H9 (cell line): Measurements from ENCODE around the gene TET2. TPM values are rescaled to one million over a fixed set of nuclear protein-coding genes. Genes with fewer than 3 reads are reported as not detected.
A peak's percentile ranks its signal among the peaks of the same experiment; 100 is the strongest.

ENCODE experiments used
- DNase-seq: peaks from one replicate; pipeline ENCODE4 v3.0.0-alpha.2; 2017
- H2AFZ ChIP-seq: one replicate; pipeline ENCODE4 v1.6.1; 2013; ENCODE audit warnings: mild to moderate bottlenecking, low read length, control low read depth, moderate library complexity
- H2AK5ac ChIP-seq: 2 replicates; pipeline ENCODE4 v1.6.1; 2013; ENCODE audit warnings: low read length, control low read depth, mixed read lengths; ENCODE audit not compliant: insufficient read length
- H2BK120ac ChIP-seq: one replicate; pipeline ENCODE4 v1.6.1; 2013; ENCODE audit warnings: low read depth, mild to moderate bottlenecking, low read length, control low read depth, inconsistent platforms; ENCODE audit not compliant: poor library complexity, severe bottlenecking
- H2BK12ac ChIP-seq: 2 replicates; pipeline ENCODE4 v1.6.1; 2013; ENCODE audit warnings: low read length, control low read depth, mixed read lengths, low read depth; ENCODE audit not compliant: insufficient read length
- H2BK15ac ChIP-seq: 2 replicates; pipeline ENCODE4 v1.6.1; 2013; ENCODE audit warnings: low read depth, low read length, control low read depth
- H2BK20ac ChIP-seq: one replicate; pipeline ENCODE4 v1.6.1; 2013; ENCODE audit warnings: low read depth, mild to moderate bottlenecking, low read length, control low read depth, inconsistent platforms; ENCODE audit not compliant: poor library complexity, severe bottlenecking
- H2BK5ac ChIP-seq: 2 replicates; pipeline ENCODE4 v1.6.1; 2013; ENCODE audit warnings: low read length, control low read depth, mixed read lengths; ENCODE audit not compliant: insufficient read length
- H3K14ac ChIP-seq: 2 replicates; pipeline ENCODE4 v1.6.1; 2013; ENCODE audit warnings: low read length, control low read depth; ENCODE audit not compliant: insufficient read depth
- H3K18ac ChIP-seq: 2 replicates; pipeline ENCODE4 v1.6.1; 2013; ENCODE audit warnings: low read depth, mild to moderate bottlenecking, mixed read lengths, low read length, control low read depth; ENCODE audit not compliant: insufficient read length
- H3K23ac ChIP-seq: 2 replicates; pipeline ENCODE4 v1.6.1; 2013; ENCODE audit warnings: low read length, control low read depth, mixed read lengths, low read depth; ENCODE audit not compliant: insufficient read length
- H3K23me2 ChIP-seq: 2 replicates; pipeline ENCODE4 v1.6.1; 2013; ENCODE audit warnings: low read depth, mild to moderate bottlenecking, mixed read lengths, low read length, control low read depth; ENCODE audit not compliant: insufficient read length, poor library complexity, severe bottlenecking
- H3K27ac ChIP-seq: 2 replicates; pipeline ENCODE4 v1.5.1; 2013; ENCODE audit warnings: low read length, control low read depth, mixed read lengths, low read depth; ENCODE audit not compliant: insufficient read length
- H3K27me3 ChIP-seq: 2 replicates; pipeline ENCODE4 v1.6.1; 2013; ENCODE audit warnings: low read length, control low read depth, inconsistent platforms; ENCODE audit not compliant: insufficient read depth
- H3K4ac ChIP-seq: 2 replicates; pipeline ENCODE4 v1.6.1; 2013; ENCODE audit warnings: low read depth, mild to moderate bottlenecking, control low read depth, inconsistent platforms, low read length, moderate library complexity
- H3K4me1 ChIP-seq: 2 replicates; pipeline ENCODE4 v1.6.1; 2013; ENCODE audit warnings: low read length, control low read depth, inconsistent platforms; ENCODE audit not compliant: insufficient read depth
- H3K4me2 ChIP-seq: 2 replicates; pipeline ENCODE4 v1.6.1; 2013; ENCODE audit warnings: low read length, control low read depth, mixed read lengths; ENCODE audit not compliant: insufficient read length, insufficient read depth
- H3K56ac ChIP-seq: 2 replicates; pipeline ENCODE4 v1.6.1; 2013; ENCODE audit warnings: low read depth, mild to moderate bottlenecking, mixed read lengths, low read length, control low read depth; ENCODE audit not compliant: insufficient read length
- H3K79me1 ChIP-seq: 2 replicates; pipeline ENCODE4 v1.6.1; 2013; ENCODE audit warnings: low read depth, mild to moderate bottlenecking, moderate library complexity, low read length, control low read depth, inconsistent platforms; ENCODE audit not compliant: insufficient read depth, poor library complexity, severe bottlenecking
- H3K79me2 ChIP-seq: 2 replicates; pipeline ENCODE4 v1.6.1; 2013; ENCODE audit warnings: low read length, control low read depth, inconsistent platforms; ENCODE audit not compliant: insufficient read depth
- H3K9ac ChIP-seq: 2 replicates; pipeline ENCODE4 v1.6.1; 2013; ENCODE audit warnings: low read length, control low read depth, mixed read lengths; ENCODE audit not compliant: insufficient read length; ENCODE audit errors: extremely low read depth
- H3K9me3 ChIP-seq: one replicate; pipeline ENCODE4 v1.6.1; 2013; ENCODE audit warnings: low read depth, low read length, inconsistent platforms; ENCODE audit not compliant: control insufficient read depth
- H3T11ph ChIP-seq: one replicate; pipeline ENCODE4 v1.6.1; 2013; ENCODE audit warnings: mild to moderate bottlenecking, low read length, control low read depth, inconsistent platforms
- H4K20me1 ChIP-seq: one replicate; pipeline ENCODE4 v1.6.1; 2013; ENCODE audit not compliant: control insufficient read depth, insufficient read length, insufficient read depth
- H4K5ac ChIP-seq: 2 replicates; pipeline ENCODE4 v1.6.1; 2013; ENCODE audit warnings: low read depth, mild to moderate bottlenecking, mixed read lengths, low read length, control low read depth; ENCODE audit not compliant: insufficient read length
- H4K8ac ChIP-seq: replicated peaks from 2 replicates; pipeline ENCODE4 v1.6.1; 2013; ENCODE audit warnings: low read length, control low read depth, mixed read lengths, low read depth; ENCODE audit not compliant: insufficient read length
- H4K91ac ChIP-seq: 2 replicates; pipeline ENCODE4 v1.6.1; 2013; ENCODE audit warnings: low read depth, mild to moderate bottlenecking, moderate library complexity, mixed read lengths, low read length, control low read depth; ENCODE audit not compliant: insufficient read length
- H3K27ac Mint-ChIP-seq, 3 experiments: 2 replicates in 2 of 3; 3 replicates in 1 of 3; pipeline ENCODE4 v1.8.0; 2020 to 2021; ENCODE audit warnings: mixed read lengths in 3 of 3, mild to moderate bottlenecking in 1 of 3, moderate library complexity in 1 of 3
- H3K27me3 Mint-ChIP-seq: 2 replicates; pipeline ENCODE4 v1.8.0; 2021; ENCODE audit warnings: low read depth, mild to moderate bottlenecking, moderate library complexity, mixed read lengths
- H3K36me3 Mint-ChIP-seq, 3 experiments: 2 replicates in 2 of 3; 3 replicates in 1 of 3; pipeline ENCODE4 v1.8.0; 2020 to 2021; ENCODE audit warnings: low read depth in 3 of 3, mixed read lengths in 3 of 3; ENCODE audit not compliant: insufficient read depth in 1 of 3
- H3K4me1 Mint-ChIP-seq, 2 experiments: 2 replicates each; pipeline ENCODE4 v1.8.0; 2020; ENCODE audit warnings: mixed read lengths in 2 of 2
- H3K4me3 Mint-ChIP-seq, 2 experiments: 2 replicates in 1 of 2; 3 replicates in 1 of 2; pipeline ENCODE4 v1.8.0; 2020 to 2021; ENCODE audit warnings: mild to moderate bottlenecking in 2 of 2, mixed read lengths in 2 of 2, moderate library complexity in 1 of 2
- H3K9me3 Mint-ChIP-seq, 2 experiments: 2 replicates in 1 of 2; 3 replicates in 1 of 2; pipeline ENCODE4 v1.8.0; 2020; ENCODE audit warnings: mild to moderate bottlenecking in 2 of 2, mixed read lengths in 2 of 2, moderate library complexity in 1 of 2
- CTCF ChIP-seq: fragments of 200-600 bp; sonication (generic); conservative IDR thresholded peaks from 3 replicates; pipeline ENCODE4 v1.8.0; 2021; ENCODE audit warnings: antibody characterized with exemption, mild to moderate bottlenecking
- WGBS: extraction: QIAGEN DNeasy Blood & Tissue Kit; methylation state at CpG from one replicate; pipeline ENCODE4 v1.1.7; 2013; ENCODE audit warnings: missing lambda C conversion rate, low lambda C conversion rate, mixed read lengths; ENCODE audit not compliant: insufficient read length; ENCODE audit errors: extremely low coverage; 5-methylcytosine and 5-hydroxymethylcytosine counted together
- total RNA-seq: library from RNA; stranded (reverse); gene quantifications from 2 replicates; pipeline ENCODE4 v1.2.1, GENCODE V29; 2021

The TET2 gene
- total RNA-seq, 1 experiment from 2014 or later, result 3.1 TPM

- no peaks in the 10 kb centered on the region for H3K4me1 ChIP-seq
- H3K23me2 ChIP-seq, result peaks cover 16% of the 10 kb centered on the region
- H3K79me2 ChIP-seq, result no peaks in the 10 kb centered on the region
- H3K27me3 ChIP-seq, result peaks cover 42% of the 10 kb centered on the region
- no peak overlapping the region for H4K5ac ChIP-seq
- H4K91ac ChIP-seq, result no peak overlapping the region
- no peaks in the 10 kb centered on the region for H3K9me3 ChIP-seq
- peaks cover 18 to 24% of the 10 kb centered on the region in 2 experiments for H3K4me1 Mint-ChIP-seq
- no peaks in the 10 kb centered on the region for H3K36me3 Mint-ChIP-seq
- H3K18ac ChIP-seq, result peak overlapping the region; percentile 83
- no peak overlapping the region for H2BK15ac ChIP-seq
- no peak for TF ChIP-seq CTCF
- H3K9ac ChIP-seq, result peak overlapping the region; percentile 74
- H3K27ac Mint-ChIP-seq, result peak overlapping the region in 1 of 3 experiments; percentile 97; a peak in 2 of 7 replicates
- peaks cover 0 to 3% of the 10 kb centered on the region in 2 experiments; a peak in 1 of 5 replicates for H3K9me3 Mint-ChIP-seq
- H3K14ac ChIP-seq, result peak overlapping the region; percentile 59; the same call in 1 of the 2 replicates
- H2BK5ac ChIP-seq, result no peak overlapping the region
- peak overlapping the region; percentile 47 for H3K4me2 ChIP-seq
- peak overlapping the region; percentile 92 to 98 for H3K4me3 Mint-ChIP-seq
- WGBS, result no CpG with 5 or more reads among the region's 12 CpGs
- H3T11ph ChIP-seq, result no peak overlapping the region
- no peak overlapping the region for H2AK5ac ChIP-seq
- no peak overlapping the region for H3K23ac ChIP-seq
- no peak overlapping the region for H3K4ac ChIP-seq
- no peak overlapping the region for H4K8ac ChIP-seq
- H3K79me1 ChIP-seq, result no peaks in the 10 kb centered on the region
- peaks cover 82% of the 10 kb centered on the region for H3K27me3 Mint-ChIP-seq
- H2BK12ac ChIP-seq, result no peak overlapping the region
- H3K27ac ChIP-seq, result no peak overlapping the region
- H2AFZ ChIP-seq, result peak overlapping the region; percentile 93
- no peak for DNase-seq
- no peaks in the 10 kb centered on the region for H4K20me1 ChIP-seq
- H3K56ac ChIP-seq, result no peak overlapping the region
- H2BK120ac ChIP-seq, result no peak overlapping the region
- H2BK20ac ChIP-seq, result no peak overlapping the region
Observed at GRCh38 chr4:105147016-105147552, 408 bp downstream of the TET2 start.
